ENCODE data around the gene JAGN1.
"Not testable (repeated sequence)": the region's sequence is repeated elsewhere in the genome, so short reads cannot be mapped to it uniquely, and the experiment has no call there.

JAGN1 gene

DNA sequence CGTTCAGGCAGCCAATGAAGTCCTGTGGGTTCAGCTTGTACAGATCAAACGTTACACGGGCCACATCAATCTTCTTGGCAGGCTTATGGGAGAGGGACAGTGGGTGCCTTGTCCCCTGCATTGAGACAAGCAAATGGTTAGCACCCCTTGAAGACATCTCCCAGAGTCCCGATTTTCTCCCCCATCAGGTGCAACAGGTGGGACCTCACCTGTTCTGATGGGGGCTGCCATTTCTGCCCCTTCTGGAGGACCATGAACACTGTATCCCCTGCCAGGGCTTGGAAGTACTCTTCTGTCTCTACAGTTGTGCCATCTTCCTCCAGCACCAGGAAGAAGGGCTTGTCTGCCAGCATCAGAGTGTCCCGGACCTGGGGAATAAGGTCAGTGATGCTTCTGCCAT, 20.5 kb upstream of the JAGN1 start:
- DNase-seq: no peak

DNA sequence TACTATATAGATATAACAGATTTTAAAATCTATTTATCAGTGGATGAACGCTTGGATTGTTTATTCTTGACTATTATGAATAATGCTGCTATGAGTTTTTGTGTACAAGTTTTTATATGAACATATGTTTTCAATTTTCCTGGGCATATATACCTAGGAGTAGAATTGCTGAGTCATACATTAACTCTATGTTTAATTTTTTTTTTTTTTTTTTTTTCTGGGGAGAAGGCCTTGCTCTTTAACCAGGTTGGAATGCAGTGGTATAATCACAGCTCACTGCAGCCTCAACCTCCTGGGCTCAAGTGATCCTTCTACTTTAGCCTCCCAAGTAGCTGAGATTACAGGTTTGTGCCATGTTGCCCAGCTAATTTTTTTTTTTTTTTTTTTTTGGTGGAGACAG, 19.4 kb upstream of the JAGN1 start:
- DNase-seq: no peak

DNA sequence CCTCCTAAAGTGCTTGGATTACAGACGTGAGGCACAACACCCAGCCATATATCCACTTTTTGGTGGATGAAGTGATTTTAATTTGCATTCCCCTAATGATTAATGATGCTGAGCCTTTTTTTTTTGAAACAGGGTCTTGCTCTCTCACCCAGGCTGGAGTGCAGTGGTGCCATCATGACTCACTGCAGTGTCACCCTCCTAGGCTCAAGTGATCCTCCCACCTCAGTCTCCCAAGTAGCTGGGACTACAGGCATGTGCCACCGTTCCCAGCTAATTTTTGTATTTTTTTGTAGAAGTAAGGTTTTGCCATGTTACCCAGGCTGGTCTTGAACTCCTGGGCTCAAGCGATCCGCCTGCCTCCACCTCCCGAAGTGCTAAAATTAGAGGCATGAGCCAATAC, 18.3 kb upstream of the JAGN1 start:
- not testable (repeated sequence) for DNase-seq

DNA sequence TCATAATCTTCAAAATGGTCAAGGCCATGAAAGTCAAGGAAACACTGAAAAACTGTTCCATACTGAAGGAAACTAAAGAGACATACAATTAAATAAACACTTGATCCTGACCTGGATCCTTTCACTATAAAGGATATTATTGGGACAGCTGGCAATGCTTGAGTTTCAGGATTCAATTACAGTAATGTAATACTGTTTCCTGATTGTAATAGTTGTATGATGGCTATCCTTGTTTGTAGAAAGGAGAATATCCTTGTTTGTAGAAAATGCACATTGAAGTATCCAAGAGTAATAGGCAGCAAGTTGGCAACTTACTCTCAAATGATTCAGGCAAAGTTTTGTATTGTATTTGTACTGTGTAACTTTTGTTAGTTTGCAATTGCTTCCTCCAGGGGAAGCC, 15.0 kb upstream of the JAGN1 start:
- no peak for DNase-seq

DNA sequence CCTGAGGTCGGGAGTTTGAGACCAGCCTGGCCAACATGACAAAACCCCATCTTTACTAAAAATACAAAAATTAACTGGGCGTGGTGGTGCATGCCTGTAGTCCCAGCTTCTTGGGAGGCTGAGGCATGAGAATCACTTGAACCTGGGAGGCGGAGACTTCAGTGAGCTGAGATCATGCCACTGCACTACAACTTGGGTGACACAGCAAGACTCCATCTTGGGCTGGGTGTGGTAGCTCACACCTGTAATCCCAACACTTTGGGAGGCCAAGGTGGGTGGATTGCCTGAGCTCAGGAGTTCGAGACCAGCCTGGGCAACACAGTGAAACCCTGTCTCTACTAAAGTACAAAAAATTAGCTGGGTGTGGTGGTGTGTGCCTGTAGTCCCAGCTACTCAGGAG, 14.2 kb upstream of the JAGN1 start:
- not testable (repeated sequence) for DNase-seq

DNA sequence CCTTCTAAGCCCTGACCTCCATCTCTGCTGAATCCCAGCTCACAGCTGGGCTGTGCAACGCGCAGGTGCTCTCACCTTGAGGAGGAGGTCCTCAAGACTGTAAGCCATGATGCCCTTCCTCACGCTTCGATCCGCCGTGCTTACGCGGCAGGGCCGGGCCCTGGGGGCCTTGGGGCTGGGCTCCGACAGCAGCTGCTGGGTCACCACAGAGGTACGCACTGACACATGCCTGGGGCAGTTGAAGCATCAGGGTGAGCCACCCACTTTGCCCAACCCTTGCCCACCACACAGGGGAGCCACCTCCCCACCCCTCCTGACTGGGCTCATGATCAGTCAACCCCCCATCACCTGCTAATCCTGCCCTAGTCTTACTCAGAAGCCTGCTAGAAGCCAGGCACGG, 13.4 kb upstream of the JAGN1 start:
- DNase-seq: no peak

- no peak for DNase-seq
Measured at GRCh38 chr3:9878700-9879099, 11.7 kb upstream of the JAGN1 start.

- DNase-seq: no peak
Measured at GRCh38 chr3:9879830-9880549, 10.4 kb upstream of the JAGN1 start, which contains the start of gene CIDEC. Gene CIDEC (minus strand): TSS chr3:9880253. CDS start chr3:9878486, 1,767 bp downstream.

DNA sequence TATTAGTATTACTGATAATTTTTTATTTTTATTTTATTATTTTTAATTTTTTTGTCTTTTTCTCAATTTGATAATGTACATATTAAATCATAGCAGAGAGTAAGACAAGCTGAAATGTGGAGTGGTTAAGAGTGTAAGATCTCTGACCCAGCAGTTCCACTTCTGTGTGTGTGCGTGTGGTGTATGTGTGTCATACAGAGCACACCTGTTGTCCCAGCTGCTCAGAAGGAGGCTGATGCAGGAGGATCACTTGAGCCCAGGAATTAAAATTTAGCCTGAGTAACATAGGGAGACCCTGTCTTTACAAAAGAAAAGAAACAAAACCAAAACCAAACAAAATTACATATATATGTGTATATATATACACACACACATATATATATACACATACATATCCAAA, 9.0 kb upstream of the JAGN1 start:
- no peak for DNase-seq

DNA sequence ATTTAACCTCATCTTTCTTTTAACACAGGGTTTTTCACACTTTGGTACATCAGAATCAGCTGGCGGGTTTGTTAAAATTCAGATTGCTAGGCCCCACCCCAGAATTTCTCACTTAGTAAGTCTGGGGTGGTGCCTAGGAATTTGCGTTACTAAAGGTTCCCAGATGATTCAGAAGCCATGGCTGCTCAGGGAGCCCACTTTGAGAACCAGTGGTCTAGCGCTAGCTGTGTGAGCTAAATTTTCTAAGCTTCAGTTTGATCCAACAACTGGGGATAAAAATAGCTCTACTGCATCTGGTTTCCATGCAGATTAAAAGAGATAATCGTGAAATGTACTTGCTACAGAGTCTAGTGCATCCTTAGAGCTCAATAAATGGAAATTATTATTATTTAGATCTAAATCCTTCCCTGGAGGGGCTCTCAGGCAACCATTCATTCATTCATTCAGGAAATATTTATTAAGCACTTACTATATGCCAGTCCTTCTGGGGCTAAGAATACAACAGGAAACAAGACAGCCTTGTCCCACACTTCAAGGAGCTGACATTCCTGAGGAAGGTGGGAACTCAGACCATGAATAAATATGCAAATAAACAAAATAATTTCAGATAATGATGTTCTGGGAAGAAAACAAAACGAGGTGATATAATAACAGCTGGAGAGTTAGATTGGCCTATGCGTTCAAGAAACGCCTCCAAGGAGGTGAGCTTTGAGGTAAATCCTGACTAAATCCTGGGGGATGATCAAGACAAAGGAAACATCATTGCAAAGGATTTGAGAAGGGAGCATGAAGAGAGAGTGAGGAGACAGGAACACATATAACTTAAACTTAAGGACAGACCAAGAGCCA, 6.5 kb upstream of the JAGN1 start:
- DNase-seq: no peak

- no peak for DNase-seq
Measured at GRCh38 chr3:9884555-9885165, 5.8 kb upstream of the JAGN1 start.

- no peak for DNase-seq
Measured at GRCh38 chr3:9886328-9886727, 4.1 kb upstream of the JAGN1 start.

DNA sequence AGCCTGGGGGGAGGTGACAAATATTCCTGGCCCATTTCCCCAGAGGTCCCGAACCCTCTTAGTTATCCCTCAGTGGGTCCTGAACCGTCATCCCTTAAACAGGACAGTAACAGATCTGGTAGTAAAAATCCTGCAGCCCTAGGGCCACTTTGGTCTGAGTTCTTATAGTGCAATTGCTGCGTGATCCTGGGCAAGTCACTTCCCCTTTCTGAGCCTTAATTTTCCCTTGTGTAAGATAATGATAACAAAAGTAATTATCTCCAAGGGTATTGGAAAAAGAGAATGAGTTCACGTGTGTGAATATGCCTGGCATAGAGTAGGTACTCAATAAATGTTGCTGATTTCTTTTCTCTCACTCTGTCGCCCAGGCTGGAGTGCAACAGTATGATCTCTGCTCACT, 2.9 kb upstream of the JAGN1 start:
- no peak for DNase-seq

DNA sequence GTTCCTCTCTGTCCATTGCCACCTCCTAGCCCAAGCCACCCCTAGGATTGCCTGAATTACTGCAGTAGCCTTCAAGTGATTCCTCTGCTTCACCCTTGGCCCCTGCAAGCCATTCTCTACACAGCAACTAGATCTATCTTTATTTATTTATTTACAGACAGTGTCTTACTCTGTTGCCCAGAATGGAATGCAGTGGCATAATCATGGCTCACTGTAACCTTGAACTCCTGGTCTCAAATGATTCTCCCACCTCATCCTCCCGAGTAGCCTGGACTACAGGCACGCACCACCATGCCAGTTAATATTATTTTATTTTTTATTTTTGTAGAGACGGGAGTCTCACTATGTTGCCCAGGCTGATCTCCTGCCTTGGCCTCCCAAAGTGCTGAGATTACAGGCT, 1.9 kb upstream of the JAGN1 start:
- DNase-seq: no peak

- no peak for DNase-seq
Measured at GRCh38 chr3:9889405-9889804, 1.0 kb upstream of the JAGN1 start.

DNA sequence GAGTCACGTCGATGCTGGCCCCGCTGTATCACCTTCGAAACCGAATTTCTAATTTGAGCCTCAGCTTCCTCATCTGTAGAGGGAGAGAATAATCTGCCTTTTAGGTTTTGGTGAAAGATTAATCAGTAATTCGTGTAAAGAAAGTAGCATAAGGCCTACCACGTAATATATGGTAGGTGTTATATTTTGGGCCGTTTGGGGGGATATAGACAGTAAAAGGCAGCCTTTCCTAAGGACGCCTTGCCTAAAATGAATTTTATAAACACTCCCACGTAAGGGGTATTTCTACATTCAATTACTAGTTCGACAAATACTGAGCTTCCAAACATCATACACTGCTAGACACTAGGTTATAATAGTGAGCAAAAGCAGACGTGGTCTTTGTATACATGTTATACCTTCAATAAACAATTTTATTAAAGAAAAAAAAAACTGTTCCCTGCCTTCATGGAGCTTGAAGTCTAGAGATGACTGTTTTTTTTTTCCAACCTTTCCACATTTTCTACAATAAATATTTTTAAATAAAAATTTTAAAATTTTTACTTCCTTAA, 737 bp downstream of the JAGN1 start:
- DNase-seq: no peak

DNA sequence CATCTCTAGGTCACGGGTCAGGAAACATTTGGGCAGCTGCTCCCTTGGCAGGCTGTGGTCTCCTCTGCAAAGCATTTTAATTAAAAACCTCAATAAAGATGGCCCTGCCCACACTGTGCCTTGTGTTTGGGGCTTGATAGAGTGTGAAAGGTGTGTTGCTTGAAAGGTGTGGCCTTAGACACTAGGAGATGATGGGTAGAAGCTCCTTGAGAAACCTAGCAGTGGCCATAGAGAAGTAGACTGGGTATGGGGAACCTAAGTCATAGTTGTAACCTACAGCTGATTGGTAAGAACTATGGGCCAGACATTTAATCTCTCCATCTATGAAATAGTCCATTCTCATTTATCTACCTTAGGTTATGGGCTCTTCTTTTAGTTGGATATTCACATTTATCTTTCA, 3.3 kb downstream of the JAGN1 start:
- no peak for DNase-seq

DNA sequence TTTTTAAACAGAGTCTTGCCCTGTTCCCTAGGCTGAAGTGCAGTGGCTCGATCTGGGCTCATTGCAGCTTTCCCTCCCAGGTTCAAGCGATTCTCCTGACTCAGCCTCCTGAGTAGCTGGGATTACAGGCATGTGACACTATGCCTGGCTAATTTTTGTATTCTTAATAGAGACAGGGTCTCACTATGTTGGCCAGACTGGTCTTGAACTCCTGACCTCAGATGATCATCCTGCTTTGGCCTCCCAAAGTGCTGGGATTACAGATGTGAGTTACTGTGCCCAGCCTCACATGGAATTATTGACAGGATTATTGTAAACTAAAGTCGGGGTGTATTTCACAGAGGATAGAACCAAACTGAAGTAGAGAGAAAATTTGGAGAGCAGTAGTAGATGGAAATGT, 5.3 kb downstream of the JAGN1 start:
- not testable (repeated sequence) for DNase-seq

DNA sequence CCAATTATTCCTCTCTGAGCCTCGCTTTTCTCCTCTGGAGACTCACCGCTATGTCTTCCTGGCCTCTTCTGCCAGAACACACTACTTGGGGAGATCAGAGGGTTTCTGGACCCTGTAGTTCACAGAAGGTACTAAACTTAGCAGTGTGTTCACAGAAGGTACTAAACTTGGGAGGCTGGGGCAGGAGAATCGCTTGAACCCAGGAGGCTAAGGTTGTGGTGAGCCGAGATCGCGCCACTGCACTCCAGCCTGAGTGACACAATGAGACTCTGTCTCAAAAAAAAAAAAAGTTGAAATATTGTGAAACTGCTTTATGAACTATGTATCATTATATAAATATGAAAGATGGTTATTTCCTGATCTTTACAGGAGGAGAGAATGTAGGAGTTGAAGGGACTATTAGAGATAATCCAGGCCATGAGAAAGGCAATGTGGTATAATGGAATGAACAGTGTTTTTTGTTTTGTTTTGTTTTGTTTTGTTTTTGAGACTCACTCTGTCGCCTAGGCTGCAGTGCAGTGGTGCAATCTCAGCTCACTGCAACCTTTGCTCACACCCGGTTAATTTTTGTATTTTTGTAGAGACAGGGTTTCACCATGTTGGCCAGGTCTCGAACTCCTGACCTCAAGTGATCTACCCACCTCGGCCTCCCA, 6.5 kb downstream of the JAGN1 start:
- DNase-seq: not testable (repeated sequence)

- no peak for DNase-seq
Measured at GRCh38 chr3:9897408-9898372, 7.3 kb downstream of the JAGN1 start.

DNA sequence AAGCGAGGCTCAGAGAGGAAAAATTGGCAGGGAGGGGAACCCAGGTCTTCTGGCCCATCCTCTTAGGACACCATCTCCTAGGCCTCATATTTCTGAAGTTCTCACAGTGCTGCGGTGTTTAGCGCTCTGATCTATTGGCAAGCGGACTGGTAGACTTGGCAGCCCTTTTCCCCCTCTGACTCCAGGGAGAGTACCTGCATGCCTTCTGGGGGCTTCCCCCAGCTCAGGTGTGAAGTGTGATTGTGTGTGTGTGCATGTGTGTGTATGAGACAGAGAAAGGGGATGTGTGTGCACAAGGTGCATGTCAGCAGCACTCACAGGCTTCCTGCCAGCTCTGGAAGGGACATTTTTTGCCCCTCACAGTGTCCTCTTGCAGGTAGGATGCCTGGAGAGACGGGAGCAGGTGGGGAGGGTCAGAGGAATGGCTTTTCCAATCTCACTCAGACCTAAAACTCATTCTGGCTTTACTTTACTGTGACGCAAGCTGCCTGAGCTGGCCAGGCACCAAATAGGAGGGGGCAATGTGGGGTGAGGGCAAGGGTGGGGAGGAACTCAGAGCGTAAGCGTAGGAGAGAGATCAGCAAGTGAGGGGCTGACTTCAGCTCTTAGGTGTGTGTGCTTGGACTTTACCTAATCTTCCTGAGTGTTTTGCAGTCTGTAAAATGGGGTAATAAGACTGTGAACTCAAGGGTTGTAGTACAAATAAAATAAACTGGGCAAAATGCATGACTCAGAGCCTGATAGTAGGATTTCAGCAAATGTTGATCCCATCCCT, 8.2 kb downstream of the JAGN1 start:
- DNase-seq: no peak
